ENCODE data around the gene ABHD12. TPM values are rescaled to one million over a fixed set of nuclear protein-coding genes. Genes with fewer than 3 reads are reported as not detected.
"Not testable (repeated sequence)": the region's sequence is repeated elsewhere in the genome, so short reads cannot be mapped to it uniquely, and the experiment has no call there.

The ABHD12 gene
- total and polyA plus RNA-seq, 2 donors: 30.9 to 34.3 TPM

DNA sequence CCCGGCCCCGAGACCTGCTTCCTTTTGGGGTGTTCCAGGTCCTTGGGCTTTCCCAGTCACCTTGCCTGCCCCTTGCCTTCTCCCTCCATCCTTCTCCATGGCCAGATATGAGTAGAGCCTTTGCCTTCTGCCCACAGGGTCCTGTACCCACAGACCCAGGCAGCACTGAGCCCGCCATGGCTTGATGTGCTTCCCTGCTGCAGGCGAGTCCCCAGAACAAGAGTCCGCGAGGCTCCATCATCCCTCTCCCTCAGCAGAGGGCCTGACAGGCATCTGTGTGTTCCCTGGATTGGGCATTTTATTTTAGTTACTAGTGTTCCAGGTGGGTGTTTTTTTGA is 120.8 kb downstream of the ABHD12 start:
- Histone ChIP-seq H3K36me3 (ENCODE audit: insufficient read depth) (no peaks in the 10 kb centered on the region), H3K4me1 (ENCODE audit: insufficient read depth) (no peaks in the 10 kb centered on the region), H3K4me3 (ENCODE audit: low read depth, low read length) (no peak overlapping the region), H3K27ac (ENCODE audit: low read depth) (no peak overlapping the region)
- no peak for DNase-seq (ENCODE audit: extremely low spot score)
- WGBS: 96% methylated on average over 6 of the region's 6 CpGs

DNA sequence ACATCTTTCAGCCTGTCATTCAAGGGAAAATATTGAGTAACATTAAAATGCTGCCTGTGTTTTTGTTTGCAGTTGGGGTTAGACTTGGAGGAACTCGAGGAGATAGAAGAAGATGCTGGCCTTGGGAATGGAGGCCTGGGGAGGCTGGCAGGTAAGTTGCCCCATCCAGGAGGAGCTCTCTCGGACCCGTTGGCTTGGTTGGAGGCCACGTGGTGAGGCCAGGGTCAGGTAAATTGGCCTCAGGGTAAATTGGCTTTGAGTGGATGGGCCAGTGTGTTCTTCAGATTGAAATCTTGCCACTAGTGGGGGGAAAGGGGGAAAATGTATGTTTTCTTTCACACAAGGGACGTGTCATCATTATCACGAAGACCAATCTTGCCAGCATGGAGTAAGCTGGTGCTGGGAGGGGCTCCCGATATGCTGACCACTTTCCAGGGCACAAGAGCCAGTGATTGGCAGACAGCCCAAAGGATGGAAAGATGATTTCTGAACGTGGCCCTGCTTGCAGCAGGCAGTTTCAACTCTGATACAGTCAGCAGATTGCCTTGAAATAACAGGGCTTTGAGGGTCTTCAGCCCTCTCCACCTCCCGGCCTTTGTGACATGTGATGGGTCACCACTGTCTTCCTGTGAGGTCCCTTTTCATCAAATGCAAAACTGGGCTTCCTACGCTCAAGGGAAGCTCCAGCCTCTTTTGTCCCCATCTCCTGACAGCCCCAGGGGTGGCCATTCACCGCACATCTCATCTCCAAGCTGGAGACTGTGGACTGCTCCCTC is 121.4 kb downstream of the ABHD12 start:
- no peaks in the 10 kb centered on the region for H3K36me3 ChIP-seq (ENCODE audit: insufficient read depth)
- no peak overlapping the region for H3K27ac ChIP-seq (ENCODE audit: low read depth)
- no peak overlapping the region for H3K4me3 ChIP-seq (ENCODE audit: low read depth, low read length)
- no peaks in the 10 kb centered on the region for H3K4me1 ChIP-seq (ENCODE audit: insufficient read depth)
- no peak for DNase-seq (ENCODE audit: extremely low spot score)
- 82% methylated on average over 11 of the region's 11 CpGs for WGBS

DNA sequence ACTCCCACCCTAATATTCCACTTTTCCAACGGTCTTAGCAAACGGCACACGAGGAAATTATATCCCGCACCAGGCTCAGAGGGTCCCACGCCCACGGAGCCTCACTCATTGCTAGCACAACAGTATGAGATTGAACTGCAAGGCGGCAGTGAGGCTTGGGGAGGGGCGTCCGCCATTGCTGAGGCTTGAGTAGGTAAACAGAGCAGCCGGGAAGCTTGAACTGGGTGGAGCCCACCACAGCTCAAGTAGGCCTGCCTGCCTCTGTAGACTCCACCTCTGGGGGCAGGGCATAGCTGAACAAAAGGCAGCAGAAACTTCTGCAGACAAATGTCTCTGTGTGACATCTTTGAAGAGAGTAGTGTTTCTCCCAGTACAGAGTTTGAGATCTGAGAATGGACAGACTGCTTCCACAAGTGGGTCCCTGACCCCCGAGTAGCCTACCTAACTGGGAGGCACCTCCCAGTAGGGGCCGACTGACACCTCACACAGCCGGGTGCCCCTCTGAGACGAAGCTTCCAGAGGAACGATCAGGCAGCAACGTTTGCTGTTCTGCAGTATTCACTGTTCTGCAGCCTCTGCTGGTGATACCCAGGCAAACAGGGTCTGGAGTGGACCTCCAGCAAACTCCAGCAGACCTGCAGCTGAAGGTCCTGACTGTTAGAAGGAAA is 129.7 kb downstream of the ABHD12 start:
- WGBS: 95% methylated on average over 16 of the region's 16 CpGs
- H3K36me3 ChIP-seq (ENCODE audit: insufficient read depth); DNase-seq (ENCODE audit: extremely low spot score); H3K27ac ChIP-seq (ENCODE audit: low read depth); H3K4me1 ChIP-seq (ENCODE audit: insufficient read depth); H3K4me3 ChIP-seq (ENCODE audit: low read depth, low read length): not testable (repeated sequence)

DNA sequence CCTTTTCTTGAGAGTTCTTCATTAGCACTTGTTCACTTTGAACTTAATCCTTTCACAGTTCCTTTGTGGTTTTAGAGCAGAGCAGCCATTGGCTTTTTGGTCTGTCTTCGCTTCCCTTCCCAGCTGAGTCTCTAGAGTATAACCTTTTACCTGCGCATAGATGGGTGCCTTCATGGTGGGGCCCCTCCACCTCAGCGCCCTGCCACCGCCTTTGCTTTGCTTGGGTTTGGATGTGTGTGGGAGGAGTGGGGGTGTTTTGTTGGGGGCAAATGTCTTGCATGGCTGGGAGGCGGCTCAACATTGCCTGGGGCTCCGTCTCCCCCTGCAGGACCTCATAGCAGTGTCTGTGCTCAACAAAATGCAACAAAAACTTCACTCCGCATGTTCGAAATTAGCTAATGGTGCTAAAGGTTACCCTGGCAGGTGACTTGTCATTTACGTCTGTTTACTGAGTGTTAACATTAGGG is 130.8 kb downstream of the ABHD12 start:
- WGBS: 95% methylated on average over 9 of the region's 9 CpGs
- H3K36me3 ChIP-seq (ENCODE audit: insufficient read depth): no peaks in the 10 kb centered on the region
- no peak overlapping the region for H3K27ac ChIP-seq (ENCODE audit: low read depth)
- H3K4me1 ChIP-seq (ENCODE audit: insufficient read depth): no peaks in the 10 kb centered on the region
- DNase-seq (ENCODE audit: extremely low spot score): no peak
- no peak overlapping the region for H3K4me3 ChIP-seq (ENCODE audit: low read depth, low read length)

DNA sequence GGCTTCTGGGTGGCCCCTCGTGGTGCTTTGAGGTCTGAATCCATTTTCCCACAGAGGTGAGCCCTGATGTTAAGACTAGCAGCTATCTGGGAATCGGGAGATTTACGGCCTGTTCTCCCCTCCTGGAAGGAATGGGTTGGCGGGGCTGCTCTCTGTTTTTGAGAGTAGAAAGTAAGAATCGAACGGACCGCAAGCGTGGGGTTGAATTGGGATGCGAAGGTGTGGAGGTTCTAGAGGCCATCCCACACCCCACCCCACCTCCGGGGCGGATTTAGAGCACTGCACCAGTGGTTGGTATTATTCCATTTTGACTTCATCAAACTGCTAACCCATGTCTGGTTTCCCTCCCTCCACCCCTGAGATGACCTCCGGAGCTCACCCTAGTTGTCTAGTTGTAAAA is 131.3 kb downstream of the ABHD12 start:
- Histone ChIP-seq H3K4me3 (ENCODE audit: low read depth, low read length) (no peak overlapping the region), H3K27ac (ENCODE audit: low read depth) (no peak overlapping the region), H3K4me1 (ENCODE audit: insufficient read depth) (no peaks in the 10 kb centered on the region), H3K36me3 (ENCODE audit: insufficient read depth) (no peaks in the 10 kb centered on the region)
- WGBS: 97% methylated on average over 12 of the region's 12 CpGs
- DNase-seq (ENCODE audit: extremely low spot score): no peak

DNA sequence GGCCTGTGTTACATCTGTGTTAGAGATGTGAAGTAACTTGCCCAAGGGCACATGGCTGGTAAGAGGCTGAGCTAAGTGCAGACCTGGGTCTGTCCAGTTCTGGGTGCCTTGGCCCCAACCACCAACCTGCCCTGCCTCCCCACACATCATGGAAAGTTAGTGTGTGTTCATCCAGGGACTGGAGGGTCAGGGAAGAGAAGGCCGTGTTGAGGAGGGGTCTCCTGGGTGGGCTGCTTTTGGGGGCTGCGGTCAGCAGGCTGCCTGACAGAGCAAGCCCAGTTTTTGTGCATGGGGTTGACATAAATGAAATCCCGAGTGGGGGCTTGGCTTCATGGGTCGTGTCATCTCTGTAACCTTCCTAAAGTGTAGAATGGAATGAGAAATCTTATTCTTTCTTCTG is 131.8 kb downstream of the ABHD12 start:
- no peak overlapping the region for H3K27ac ChIP-seq (ENCODE audit: low read depth)
- H3K4me1 ChIP-seq (ENCODE audit: insufficient read depth): no peaks in the 10 kb centered on the region
- 96% methylated on average over 4 of the region's 4 CpGs for WGBS
- no peak overlapping the region for H3K4me3 ChIP-seq (ENCODE audit: low read depth, low read length)
- no peaks in the 10 kb centered on the region for H3K36me3 ChIP-seq (ENCODE audit: insufficient read depth)
- no peak for DNase-seq (ENCODE audit: extremely low spot score)

DNA sequence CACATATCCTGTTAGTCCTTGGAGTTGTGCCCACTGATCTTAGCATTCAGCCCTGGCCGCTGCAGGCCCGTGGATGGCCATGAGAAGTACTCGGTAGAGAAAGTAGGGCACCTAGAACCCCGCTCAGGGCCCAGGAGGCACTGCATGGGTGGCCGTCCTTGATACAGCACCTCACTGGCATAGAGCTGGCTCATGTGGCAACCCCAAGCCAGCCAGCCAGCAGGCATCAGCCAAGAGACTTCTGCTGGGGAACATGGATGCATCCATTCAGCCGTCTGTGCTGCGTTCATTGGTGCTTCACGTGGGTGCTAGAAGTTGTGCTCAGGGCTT is 132.2 kb downstream of the ABHD12 start:
- Histone ChIP-seq H3K4me3 (ENCODE audit: low read depth, low read length) (no peak overlapping the region), H3K4me1 (ENCODE audit: insufficient read depth) (no peaks in the 10 kb centered on the region)
- no peak for DNase-seq (ENCODE audit: extremely low spot score)

DNA sequence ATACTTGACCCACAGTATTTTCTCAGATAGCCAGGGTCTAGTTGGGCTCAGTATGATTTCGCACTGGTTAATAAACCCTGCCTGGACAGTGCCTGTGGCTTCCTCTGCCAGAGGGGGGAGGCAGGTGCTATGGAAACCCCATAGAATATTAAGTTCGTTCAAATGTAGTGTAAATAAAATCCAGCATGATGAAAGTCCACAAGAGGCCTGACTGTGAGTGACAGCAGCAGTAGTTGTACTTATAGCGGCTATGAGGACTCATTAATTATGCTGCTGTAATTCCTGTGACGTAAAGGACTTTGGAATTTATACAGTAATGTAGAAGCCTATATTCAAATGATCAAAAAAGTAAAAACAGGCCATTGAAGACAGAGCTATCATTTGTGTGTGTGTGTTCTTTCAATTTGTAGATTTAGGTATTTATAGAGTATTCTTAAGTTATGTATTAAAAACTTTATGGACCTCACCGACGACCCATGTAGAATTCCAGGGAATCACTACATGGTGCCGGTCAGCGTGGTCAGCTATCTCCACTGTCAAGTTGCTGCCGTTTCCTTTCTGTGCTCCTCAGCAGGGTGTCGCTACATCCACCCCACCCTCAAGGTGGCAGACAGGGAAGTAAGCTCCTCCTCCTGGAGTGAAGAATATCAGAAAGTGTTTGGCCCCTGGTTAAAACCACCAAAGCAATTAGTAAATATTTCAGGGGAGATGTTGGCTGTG is 132.7 kb downstream of the ABHD12 start:
- no peak for DNase-seq (ENCODE audit: extremely low spot score)
- Histone ChIP-seq H3K4me3 (ENCODE audit: low read depth, low read length) (no peak overlapping the region), H3K36me3 (ENCODE audit: insufficient read depth) (no peaks in the 10 kb centered on the region), H3K4me1 (ENCODE audit: insufficient read depth) (no peaks in the 10 kb centered on the region), H3K27ac (ENCODE audit: low read depth) (no peak overlapping the region)
- WGBS: 84% methylated on average over 10 of the region's 10 CpGs

More for the DNA sequence above, 132.2 kb downstream of the ABHD12 start:
- 89% methylated on average over 8 of the region's 8 CpGs for WGBS
- H3K36me3 ChIP-seq (ENCODE audit: insufficient read depth): no peaks in the 10 kb centered on the region
- no peak overlapping the region for H3K27ac ChIP-seq (ENCODE audit: low read depth)

DNA sequence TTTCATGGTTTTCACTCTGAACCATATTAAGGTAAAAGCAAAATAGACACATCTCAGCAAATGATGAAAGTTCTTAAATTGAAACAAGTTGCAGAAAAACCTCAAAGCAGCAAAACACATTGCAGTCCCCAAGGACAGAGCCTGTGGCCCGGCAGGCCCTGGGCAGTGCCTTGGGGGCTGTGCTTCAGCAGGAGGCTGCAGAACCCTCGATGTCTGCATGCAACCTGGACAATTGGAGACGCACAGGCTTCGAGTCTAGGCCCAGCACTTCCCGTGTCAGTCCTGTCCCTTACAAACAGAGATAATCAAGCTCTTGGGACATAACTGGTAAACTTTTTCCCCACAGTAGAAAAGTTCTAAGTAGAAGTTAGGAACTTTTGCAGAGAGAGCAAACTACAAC is 133.5 kb downstream of the ABHD12 start:
- Histone ChIP-seq H3K4me3 (ENCODE audit: low read depth, low read length) (no peak overlapping the region), H3K36me3 (ENCODE audit: insufficient read depth) (no peaks in the 10 kb centered on the region), H3K27ac (ENCODE audit: low read depth) (no peak overlapping the region), H3K4me1 (ENCODE audit: insufficient read depth) (no peaks in the 10 kb centered on the region)
- no peak for DNase-seq (ENCODE audit: extremely low spot score)
- 92% methylated on average over 5 of the region's 5 CpGs for WGBS

DNA sequence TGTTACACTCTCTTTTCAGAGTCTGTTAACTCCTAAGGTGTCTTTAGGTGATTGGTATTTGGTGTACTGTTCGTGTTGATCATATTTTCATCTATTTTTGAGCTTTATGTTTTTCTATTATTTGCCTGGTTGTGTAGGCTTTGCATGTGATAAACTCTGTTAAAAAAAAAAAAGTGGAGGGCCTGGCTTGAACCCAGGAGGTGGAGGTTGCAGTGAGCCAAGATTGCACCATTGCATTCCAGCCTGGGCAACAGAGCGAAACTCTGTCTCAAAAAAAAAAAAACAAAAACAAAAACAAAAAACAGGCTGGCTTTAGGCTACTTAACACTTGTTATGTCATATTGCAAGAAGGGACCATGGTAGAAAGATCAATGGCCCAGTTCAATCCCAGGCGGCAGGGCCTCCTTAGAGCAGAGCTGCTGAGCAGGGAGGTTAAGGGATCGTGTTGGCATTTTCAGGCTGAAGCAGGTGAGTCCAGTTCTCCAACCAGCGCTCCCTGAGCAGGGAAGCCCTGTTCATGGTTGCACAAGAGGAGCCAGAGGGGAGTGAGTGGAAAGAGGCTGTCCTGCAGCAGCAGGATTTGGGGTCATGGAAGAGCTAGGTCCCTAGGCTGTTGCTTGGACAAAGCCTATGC is 134.3 kb downstream of the ABHD12 start:
- Histone ChIP-seq H3K36me3 (ENCODE audit: insufficient read depth) (no peaks in the 10 kb centered on the region), H3K4me1 (ENCODE audit: insufficient read depth) (no peaks in the 10 kb centered on the region), H3K27ac (ENCODE audit: low read depth) (no peak overlapping the region), H3K4me3 (ENCODE audit: low read depth, low read length) (no peak overlapping the region)
- DNase-seq (ENCODE audit: extremely low spot score): no peak
- 75% methylated on average over 5 of the region's 5 CpGs for WGBS

DNA sequence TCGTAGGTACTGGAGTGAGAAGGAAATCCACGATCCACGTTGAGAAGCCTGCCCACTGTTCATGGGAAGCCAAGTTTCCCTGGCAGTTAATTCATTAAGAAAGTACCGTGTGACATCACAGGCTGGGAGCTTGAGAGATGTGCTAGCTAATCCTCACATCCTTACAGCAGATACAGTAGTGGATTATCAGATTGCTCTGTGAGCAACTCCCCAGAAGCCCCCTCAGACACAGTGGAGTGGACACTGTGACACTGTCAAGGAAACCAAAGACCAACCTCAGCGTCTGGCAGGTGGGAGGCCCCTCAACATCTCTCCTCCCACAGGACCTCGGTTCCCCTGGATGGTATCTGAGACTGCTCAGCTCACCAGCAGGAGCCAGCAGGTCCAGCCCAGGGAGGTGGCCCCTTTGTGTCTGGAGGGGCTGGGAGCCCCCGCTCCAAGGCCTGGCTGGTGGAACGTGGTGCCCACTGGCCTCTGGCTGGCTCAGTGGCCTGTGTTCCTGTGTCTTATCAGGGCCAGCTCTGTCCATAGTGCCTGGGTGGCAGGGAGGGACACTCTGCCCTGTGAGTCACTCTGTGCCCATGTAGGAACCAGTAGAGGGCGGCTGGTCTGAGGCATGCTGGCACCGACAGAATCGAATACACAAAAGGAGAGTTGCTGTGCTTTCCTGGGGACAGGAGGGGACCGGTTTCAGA is 135.5 kb downstream of the ABHD12 start:
- DNase-seq (ENCODE audit: extremely low spot score): no peak
- H3K4me1 ChIP-seq (ENCODE audit: insufficient read depth): no peaks in the 10 kb centered on the region
- no peak overlapping the region for H3K4me3 ChIP-seq (ENCODE audit: low read depth, low read length)
- H3K27ac ChIP-seq (ENCODE audit: low read depth): no peak overlapping the region
- no peaks in the 10 kb centered on the region for H3K36me3 ChIP-seq (ENCODE audit: insufficient read depth)
- WGBS: 67% methylated on average over 12 of the region's 12 CpGs

DNA sequence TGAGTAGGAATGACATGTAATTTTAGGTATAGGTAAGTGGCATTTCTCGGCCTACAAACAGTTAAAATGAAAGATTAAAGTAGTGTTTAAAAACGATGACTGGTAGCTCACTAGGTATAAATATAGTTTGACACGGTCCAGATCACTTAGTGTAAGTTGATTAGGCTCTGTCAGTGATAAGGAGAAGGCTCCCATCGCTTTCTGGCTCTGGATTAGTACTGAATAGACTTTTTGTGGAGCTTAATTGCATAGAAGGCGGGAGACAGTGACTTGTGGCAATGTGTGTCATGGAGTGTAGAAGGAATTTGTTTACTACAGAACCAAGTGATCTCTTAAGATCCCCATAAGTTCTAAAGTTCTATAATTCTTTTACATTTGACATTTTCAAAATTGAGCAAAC is 136.1 kb downstream of the ABHD12 start:
- H3K4me3 ChIP-seq (ENCODE audit: low read depth, low read length): no peak overlapping the region
- 54% methylated on average over 5 of the region's 5 CpGs for WGBS

DNA sequence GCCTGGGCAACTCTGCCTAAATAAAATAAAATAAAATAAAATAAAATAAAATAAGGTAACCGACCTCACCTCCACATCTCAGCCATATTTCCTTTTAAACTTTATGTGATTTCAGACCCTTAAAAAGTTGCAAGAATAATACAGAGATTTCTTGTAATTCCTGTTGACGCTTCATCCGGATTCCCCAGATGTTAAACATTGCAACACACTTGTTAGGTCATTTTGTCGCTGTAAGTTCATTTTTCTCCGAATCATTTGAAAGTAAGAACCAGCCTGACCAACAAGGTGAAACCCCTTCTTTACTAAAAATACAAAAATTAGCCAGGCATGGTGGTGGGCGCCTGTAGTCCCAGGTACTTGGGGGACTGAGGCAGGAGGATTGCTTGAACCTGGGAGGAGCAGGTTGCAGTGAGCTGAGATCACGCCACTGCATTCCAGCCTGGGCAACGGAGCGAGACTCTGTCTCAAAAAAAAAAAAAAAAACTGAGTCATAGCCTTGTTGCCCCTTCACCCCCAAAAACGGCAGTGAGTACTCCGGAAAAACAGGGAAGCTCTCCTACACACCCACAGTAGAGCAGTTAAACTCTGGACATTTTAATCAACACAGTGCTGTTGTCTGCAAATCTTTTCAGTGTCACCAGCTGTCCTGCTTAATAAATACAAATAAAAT is 136.9 kb downstream of the ABHD12 start:
- no peak overlapping the region for H3K27ac ChIP-seq (ENCODE audit: low read depth)
- WGBS: 74% methylated on average over 11 of the region's 11 CpGs
- no peaks in the 10 kb centered on the region for H3K4me1 ChIP-seq (ENCODE audit: insufficient read depth)
- no peak for DNase-seq (ENCODE audit: extremely low spot score)
- H3K4me3 ChIP-seq (ENCODE audit: low read depth, low read length): no peak overlapping the region
- H3K36me3 ChIP-seq (ENCODE audit: insufficient read depth): no peaks in the 10 kb centered on the region

More for the DNA sequence above, 136.1 kb downstream of the ABHD12 start:
- no peak for DNase-seq (ENCODE audit: extremely low spot score)
- Histone ChIP-seq H3K4me1 (ENCODE audit: insufficient read depth) (no peaks in the 10 kb centered on the region), H3K27ac (ENCODE audit: low read depth) (no peak overlapping the region), H3K36me3 (ENCODE audit: insufficient read depth) (no peaks in the 10 kb centered on the region)
